HEK293 (cell line): ENCODE measurements around the gene COP1.

ENCODE experiments used
- CTCF ChIA-PET: fragments of 350-600 bp; formaldehyde crosslinking; extraction: SDS; loops from one replicate; lab custom pipeline; 2021; ENCODE audit warnings: antibody characterized with exemption; lab: Yijun Ruan, JAX
- POLR2A ChIA-PET: fragments of 300-600 bp; formaldehyde crosslinking; extraction: SDS; loops from one replicate; lab custom pipeline; 2020; ENCODE audit warnings: antibody characterized with exemption, inconsistent platforms; lab: Yijun Ruan, JAX
- H3K27ac ChIP-seq: fragments of 200-500 bp; sonication (Bioruptor generic); 2 replicates; pipeline ENCODE4 v1.5.1; 2014; ENCODE audit warnings: low read depth, low read length, control low read depth, inconsistent platforms; ENCODE audit errors: extremely low read depth
- H3K36me3 ChIP-seq, 2 experiments: fragments of 200-500 bp in 1 of 2; sonication (Bioruptor generic) in 1 of 2; 1 replicate in 1 of 2; 2 replicates in 1 of 2; pipeline ENCODE4 v1.5.1; 2014 to 2017; ENCODE audit warnings: inconsistent platforms in 2 of 2, low read length in 2 of 2; ENCODE audit not compliant: control insufficient read depth in 2 of 2, insufficient read depth in 1 of 2
- H3K4me1 ChIP-seq: fragments of 200-500 bp; sonication (Bioruptor generic); 2 replicates; pipeline ENCODE4 v1.5.1; 2014; ENCODE audit warnings: mild to moderate bottlenecking, low read length, inconsistent platforms; ENCODE audit not compliant: control insufficient read depth, insufficient read depth
- H3K4me3 ChIP-seq: 2 replicates; pipeline ENCODE4 v1.5.1; 2011; ENCODE audit warnings: low read depth, mild to moderate bottlenecking, control low read depth, low read length, moderate library complexity
- H3K9me3 ChIP-seq: fragments of 200-500 bp; sonication (Bioruptor generic); 2 replicates; pipeline ENCODE4 v1.5.1; 2014; ENCODE audit warnings: low read depth, low read length, inconsistent platforms; ENCODE audit not compliant: control insufficient read depth, insufficient read depth
- GFI1B ChIP-seq: fragments of 450-650 bp; formaldehyde crosslinking; IDR thresholded peaks from 2 replicates; pipeline ENCODE4 v1.5.1; 2016; ENCODE audit warnings: missing biosample characterization, missing genetic modification characterization
- OSR2 ChIP-seq: fragments of 450-650 bp; formaldehyde crosslinking; IDR thresholded peaks from 2 replicates; pipeline ENCODE4 v1.5.1; 2016; ENCODE audit warnings: missing biosample characterization, missing genetic modification characterization
- PRDM1 ChIP-seq: fragments of 450-650 bp; formaldehyde crosslinking; IDR thresholded peaks from 2 replicates; pipeline ENCODE4; 2016; ENCODE audit warnings: missing biosample characterization, missing genetic modification characterization
- SCRT1 ChIP-seq: fragments of 450-650 bp; formaldehyde crosslinking; IDR thresholded peaks from 2 replicates; pipeline ENCODE4 v1.5.1; 2016; ENCODE audit warnings: missing biosample characterization, missing genetic modification characterization, borderline replicate concordance
- ZEB2 ChIP-seq: fragments of 450-650 bp; formaldehyde crosslinking; IDR thresholded peaks from 2 replicates; pipeline ENCODE4 v1.5.1; 2016; ENCODE audit warnings: missing biosample characterization, missing genetic modification characterization
- ZFP69B ChIP-seq: fragments of 450-650 bp; formaldehyde crosslinking; IDR thresholded peaks from 2 replicates; pipeline ENCODE4 v1.5.1; 2016; ENCODE audit warnings: missing biosample characterization, missing genetic modification characterization
- ZIC2 ChIP-seq: fragments of 450-650 bp; formaldehyde crosslinking; IDR thresholded peaks from 2 replicates; pipeline ENCODE4 v1.5.1; 2016; ENCODE audit warnings: missing biosample characterization, missing genetic modification characterization
- ZNF18 ChIP-seq: fragments of 450-650 bp; formaldehyde crosslinking; IDR thresholded peaks from 2 replicates; pipeline ENCODE4 v1.5.1; 2016; ENCODE audit warnings: missing biosample characterization, missing genetic modification characterization
- ZNF184 ChIP-seq: fragments of 450-650 bp; IDR thresholded peaks from 2 replicates; pipeline ENCODE4 v1.5.1; 2018; ENCODE audit warnings: missing biosample characterization, mild to moderate bottlenecking, missing genetic modification characterization
- ZNF311 ChIP-seq: fragments of 450-650 bp; formaldehyde crosslinking; IDR thresholded peaks from 2 replicates; pipeline ENCODE4 v1.5.1; 2017; ENCODE audit warnings: missing biosample characterization, missing genetic modification characterization, borderline replicate concordance
- ZNF558 ChIP-seq: fragments of 450-650 bp; formaldehyde crosslinking; IDR thresholded peaks from 2 replicates; pipeline ENCODE4 v1.5.1; 2016; ENCODE audit warnings: missing biosample characterization, missing genetic modification characterization
- ZNF629 ChIP-seq: fragments of 450-650 bp; formaldehyde crosslinking; IDR thresholded peaks from 2 replicates; pipeline ENCODE4 v1.5.1; 2017; ENCODE audit warnings: missing biosample characterization, missing genetic modification characterization
- ZNF654 ChIP-seq: fragments of 450-650 bp; formaldehyde crosslinking; IDR thresholded peaks from 2 replicates; pipeline ENCODE4 v1.5.1; 2016; ENCODE audit warnings: low read depth, missing biosample characterization, missing genetic modification characterization
- TF ChIP-seq, protein P1 (sequence below): fragments of 450-650 bp; formaldehyde crosslinking; IDR thresholded peaks from 2 replicates; pipeline ENCODE4 v1.5.1; 2016; ENCODE audit warnings: missing biosample characterization, missing genetic modification characterization
- TF ChIP-seq, protein P2 (sequence below): fragments of 450-650 bp; IDR thresholded peaks from 2 replicates; pipeline ENCODE4 v1.5.1; 2018; ENCODE audit warnings: missing biosample characterization, missing genetic modification characterization
- TF ChIP-seq, protein P3 (sequence below): fragments of 450-650 bp; formaldehyde crosslinking; conservative IDR thresholded peaks from 2 replicates; pipeline ENCODE4 v1.5.1; 2016; ENCODE audit warnings: low read depth, missing biosample characterization, missing genetic modification characterization

Gene COP1

GRCh38 chr1:176178316-176178715 is 28.8 kb downstream of the COP1 start:
- H3K4me1 ChIP-seq = no peaks in the 10 kb centered on the region
- no peak overlapping the region for H3K27ac ChIP-seq
- peaks cover 4 to 7% of the 10 kb centered on the region in 2 experiments; a peak in 2 of 3 replicates for H3K36me3 ChIP-seq
- CTCF ChIA-PET = no interaction called here
- H3K4me3 ChIP-seq = no peak overlapping the region
- H3K9me3 ChIP-seq = no peaks in the 10 kb centered on the region
- POLR2A ChIA-PET = no interaction called here
- TF ChIP-seq ZNF184 (tag by site-specific recombination) (no peak), GFI1B (tag by site-specific recombination) (peak; percentile 79), OSR2 (tag by site-specific recombination) (peak; percentile 40; the same call in 1 of the 2 replicates), ZNF629 (no peak), SCRT1 (tag by site-specific recombination) (0 out of 2 replicates have a peak, but pooled peaks have one; percentile 28), ZIC2 (tag by site-specific recombination) (peak; percentile 45; the same call in 1 of the 2 replicates), ZNF18 (tag by site-specific recombination) (peak; percentile 71), ZEB2 (0 out of 2 replicates have a peak, but pooled peaks have one; percentile 53), ZNF558 (tag by site-specific recombination) (peak; percentile 32; the same call in 1 of the 2 replicates), ZFP69B (tag by site-specific recombination) (no peak)
- TF ChIP-seq, protein P1, sequence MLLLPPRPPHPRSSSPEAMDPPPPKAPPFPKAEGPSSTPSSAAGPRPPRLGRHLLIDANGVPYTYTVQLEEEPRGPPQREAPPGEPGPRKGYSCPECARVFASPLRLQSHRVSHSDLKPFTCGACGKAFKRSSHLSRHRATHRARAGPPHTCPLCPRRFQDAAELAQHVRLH (tag by site-specific recombination) = 0 out of 2 replicates have a peak, but pooled peaks have one; percentile 25

DNA sequence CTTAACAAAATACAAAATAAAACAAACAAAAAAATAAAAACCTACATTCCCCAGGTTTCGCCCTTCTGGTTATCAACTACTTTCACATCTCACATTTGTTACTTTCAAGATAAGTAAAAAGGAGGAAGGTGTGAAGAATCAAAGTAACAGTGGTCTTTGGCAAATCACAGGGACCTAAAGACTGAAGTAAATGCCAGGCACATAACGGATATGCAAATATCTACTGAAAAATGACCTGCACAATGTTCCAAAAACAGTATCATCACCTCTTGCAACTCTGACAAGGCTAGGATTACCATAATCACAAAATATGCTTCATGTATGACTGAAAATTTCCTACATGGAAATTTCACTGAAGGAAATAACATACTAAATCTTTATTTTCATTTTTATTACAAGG is 29.3 kb downstream of the COP1 start:
- Histone ChIP-seq H3K4me3 (no peak overlapping the region), H3K9me3 (no peaks in the 10 kb centered on the region), H3K36me3 (peaks cover 9% of the 10 kb centered on the region in 2 experiments; a peak in 2 of 3 replicates), H3K27ac (no peak overlapping the region), H3K4me1 (no peaks in the 10 kb centered on the region)
- TF ChIP-seq ZNF311 (tag by site-specific recombination) = no peak
- TF ChIP-seq, protein P2, sequence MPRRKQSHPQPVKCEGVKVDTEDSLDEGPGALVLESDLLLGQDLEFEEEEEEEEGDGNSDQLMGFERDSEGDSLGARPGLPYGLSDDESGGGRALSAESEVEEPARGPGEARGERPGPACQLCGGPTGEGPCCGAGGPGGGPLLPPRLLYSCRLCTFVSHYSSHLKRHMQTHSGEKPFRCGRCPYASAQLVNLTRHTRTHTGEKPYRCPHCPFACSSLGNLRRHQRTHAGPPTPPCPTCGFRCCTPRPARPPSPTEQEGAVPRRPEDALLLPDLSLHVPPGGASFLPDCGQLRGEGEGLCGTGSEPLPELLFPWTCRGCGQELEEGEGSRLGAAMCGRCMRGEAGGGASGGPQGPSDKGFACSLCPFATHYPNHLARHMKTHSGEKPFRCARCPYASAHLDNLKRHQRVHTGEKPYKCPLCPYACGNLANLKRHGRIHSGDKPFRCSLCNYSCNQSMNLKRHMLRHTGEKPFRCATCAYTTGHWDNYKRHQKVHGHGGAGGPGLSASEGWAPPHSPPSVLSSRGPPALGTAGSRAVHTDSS = no peak
- TF ChIP-seq ZNF654 (tag by site-specific recombination) = no peak
- TF ChIP-seq, protein P3, sequence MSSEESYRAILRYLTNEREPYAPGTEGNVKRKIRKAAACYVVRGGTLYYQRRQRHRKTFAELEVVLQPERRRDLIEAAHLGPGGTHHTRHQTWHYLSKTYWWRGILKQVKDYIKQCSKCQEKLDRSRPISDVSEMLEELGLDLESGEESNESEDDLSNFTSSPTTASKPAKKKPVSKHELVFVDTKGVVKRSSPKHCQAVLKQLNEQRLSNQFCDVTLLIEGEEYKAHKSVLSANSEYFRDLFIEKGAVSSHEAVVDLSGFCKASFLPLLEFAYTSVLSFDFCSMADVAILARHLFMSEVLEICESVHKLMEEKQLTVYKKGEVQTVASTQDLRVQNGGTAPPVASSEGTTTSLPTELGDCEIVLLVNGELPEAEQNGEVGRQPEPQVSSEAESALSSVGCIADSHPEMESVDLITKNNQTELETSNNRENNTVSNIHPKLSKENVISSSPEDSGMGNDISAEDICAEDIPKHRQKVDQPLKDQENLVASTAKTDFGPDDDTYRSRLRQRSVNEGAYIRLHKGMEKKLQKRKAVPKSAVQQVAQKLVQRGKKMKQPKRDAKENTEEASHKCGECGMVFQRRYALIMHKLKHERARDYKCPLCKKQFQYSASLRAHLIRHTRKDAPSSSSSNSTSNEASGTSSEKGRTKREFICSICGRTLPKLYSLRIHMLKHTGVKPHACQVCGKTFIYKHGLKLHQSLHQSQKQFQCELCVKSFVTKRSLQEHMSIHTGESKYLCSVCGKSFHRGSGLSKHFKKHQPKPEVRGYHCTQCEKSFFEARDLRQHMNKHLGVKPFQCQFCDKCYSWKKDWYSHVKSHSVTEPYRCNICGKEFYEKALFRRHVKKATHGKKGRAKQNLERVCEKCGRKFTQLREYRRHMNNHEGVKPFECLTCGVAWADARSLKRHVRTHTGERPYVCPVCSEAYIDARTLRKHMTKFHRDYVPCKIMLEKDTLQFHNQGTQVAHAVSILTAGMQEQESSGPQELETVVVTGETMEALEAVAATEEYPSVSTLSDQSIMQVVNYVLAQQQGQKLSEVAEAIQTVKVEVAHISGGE (tag by site-specific recombination) = no peak
- TF ChIP-seq PRDM1 (tag by site-specific recombination) = peak; percentile 62
- ChIA-PET CTCF (interaction anchor here (0.6 kb wide), 1 partner anchor 287 kb away, joined by 4 read pairs; no protein-coding TSS in a partner anchor), POLR2A (no interaction called here)
